ENCODE results near the gene RXRA. TPM values are rescaled to one million over a fixed set of nuclear protein-coding genes. Genes with fewer than 3 reads are reported as not detected.

RXRA gene
- total RNA-seq, result 29.6 TPM

- DNase-seq, result peak; percentile 81
Observed at GRCh38 chr9:134325813-134326723, at the start of gene RXRA. RXRA (plus strand) TSS chr9:134326455; CDS start chr9:134326632, 177 bp downstream.

GRCh38 chr9:134278286-134278685, 48.0 kb upstream of the RXRA start:
- DNase-seq, result no peak

- DNase-seq, result no peak
Observed at GRCh38 chr9:134278974-134279640, 47.1 kb upstream of the RXRA start.

- DNase-seq, result no peak
Observed at GRCh38 chr9:134282138-134282650, 44.1 kb upstream of the RXRA start.

GRCh38 chr9:134283111-134283515, 43.1 kb upstream of the RXRA start:
- peak; percentile 84 for DNase-seq

- DNase-seq, result no peak
Observed at GRCh38 chr9:134283692-134284265, 42.5 kb upstream of the RXRA start.

- no peak for DNase-seq
Observed at GRCh38 chr9:134284273-134284672, 42.0 kb upstream of the RXRA start.

- no peak for DNase-seq
Observed at GRCh38 chr9:134284741-134285140, 41.5 kb upstream of the RXRA start.

- DNase-seq, result no peak
Observed at GRCh38 chr9:134285215-134285845, 40.9 kb upstream of the RXRA start.

- DNase-seq, result no peak
Observed at GRCh38 chr9:134286471-134287245, 39.6 kb upstream of the RXRA start.

GRCh38 chr9:134287591-134288491, 38.4 kb upstream of the RXRA start:
- DNase-seq, result no peak

- no peak for DNase-seq
Observed at GRCh38 chr9:134288746-134289145, 37.5 kb upstream of the RXRA start.

- DNase-seq, result no peak
Observed at GRCh38 chr9:134289241-134289875, 36.9 kb upstream of the RXRA start.

GRCh38 chr9:134290603-134291451, 35.4 kb upstream of the RXRA start:
- no peak for DNase-seq

- DNase-seq, result no peak
Observed at GRCh38 chr9:134291452-134291881, 34.8 kb upstream of the RXRA start.

- DNase-seq, result no peak
Observed at GRCh38 chr9:134291961-134292871, 34.0 kb upstream of the RXRA start.

- no peak for DNase-seq
Observed at GRCh38 chr9:134293031-134293521, 33.2 kb upstream of the RXRA start.

All from skin of body (tissue), 2 donors.